Measurements from ENCODE around the gene SLC25A21. TPM values are rescaled to one million over a fixed set of nuclear protein-coding genes. Genes with fewer than 3 reads are reported as not detected.
"Not testable (repeated sequence)": the region's sequence is repeated elsewhere in the genome, so short reads cannot be mapped to it uniquely, and the experiment has no call there.

Gene SLC25A21
- total RNA-seq, 1 experiment from 2014 or later = 8.2 TPM

- in situ Hi-C loops (cut with HindIII; ENCODE audit: low sequenced_read_pairs) = no loop called here
- DNase-seq (ENCODE audit: low spot score) = no peak
These were observed 348.8 kb downstream of the SLC25A21 start for GRCh38 chr14:36823651-36824050.

DNA sequence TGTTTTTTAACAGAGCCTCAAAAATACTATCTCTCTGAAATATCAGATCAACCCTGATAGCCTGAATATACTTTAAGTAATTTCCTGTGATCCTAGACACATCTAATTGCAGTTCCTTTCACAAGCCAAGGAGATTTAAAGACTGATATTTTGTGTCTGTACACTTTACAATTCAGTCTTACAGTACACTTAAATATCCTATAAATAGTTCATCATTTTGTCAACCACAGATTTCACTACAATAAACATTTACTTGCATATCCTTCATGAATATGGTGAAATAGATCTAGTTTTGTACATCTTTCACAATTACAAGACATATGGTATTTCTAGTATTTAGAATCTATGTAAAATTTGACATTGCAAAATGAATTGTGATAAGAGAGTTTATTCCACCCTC lies 349.7 kb downstream of the SLC25A21 start:
- DNase-seq (ENCODE audit: low spot score) = no peak

DNA sequence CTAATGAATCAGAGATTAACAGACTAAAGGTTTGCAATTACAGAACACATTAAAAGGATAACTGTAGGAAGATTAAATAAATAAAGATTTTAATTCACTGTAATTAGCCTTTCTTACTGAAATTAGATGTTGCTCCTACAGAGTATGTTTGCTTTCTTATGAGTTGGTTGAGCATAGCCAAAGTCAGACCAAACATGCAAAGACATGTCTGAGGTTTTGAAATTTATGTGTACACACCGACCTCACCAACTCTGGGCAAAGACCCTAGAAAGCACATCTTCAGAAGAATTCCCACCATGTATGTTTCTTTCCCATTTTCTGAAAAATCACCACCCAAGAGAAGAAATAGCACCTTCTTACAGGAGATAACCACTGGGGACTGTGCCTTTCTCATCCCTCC lies 351.5 kb downstream of the SLC25A21 start:
- in situ Hi-C loops (cut with HindIII; ENCODE audit: low sequenced_read_pairs) = no loop called here
- no peak for DNase-seq (ENCODE audit: low spot score)

More for the DNA sequence above, 349.7 kb downstream of the SLC25A21 start:
- in situ Hi-C loops (cut with HindIII; ENCODE audit: low sequenced_read_pairs) = no loop called here

- no peak for DNase-seq (ENCODE audit: low spot score)
- in situ Hi-C loops (cut with HindIII; ENCODE audit: low sequenced_read_pairs) = no loop called here
These were observed 352.2 kb downstream of the SLC25A21 start for GRCh38 chr14:36820111-36820709.

GRCh38 chr14:36818794-36819384 lies 353.5 kb downstream of the SLC25A21 start:
- in situ Hi-C loops (cut with HindIII; ENCODE audit: low sequenced_read_pairs) = no loop called here
- DNase-seq (ENCODE audit: low spot score) = no peak

DNA sequence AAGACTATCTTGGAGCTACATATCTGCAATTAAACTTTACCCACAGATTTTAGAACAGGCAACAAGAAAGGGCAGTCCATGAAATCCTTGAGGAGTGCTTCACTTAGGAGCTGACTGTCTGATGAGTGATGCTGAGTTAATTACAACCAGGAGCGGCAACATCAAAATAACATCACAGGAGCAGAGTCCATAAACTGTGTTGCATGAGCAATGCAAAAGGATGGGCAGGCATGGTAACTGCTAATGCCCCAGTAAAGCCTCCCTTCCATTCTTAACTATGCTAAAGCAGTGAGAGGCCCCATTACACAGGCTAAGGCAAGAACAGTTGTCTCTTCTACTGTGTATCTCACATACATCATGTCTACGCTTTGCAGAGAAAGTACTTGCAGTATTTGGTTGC lies 354.2 kb downstream of the SLC25A21 start:
- DNase-seq (ENCODE audit: low spot score) = no peak

GRCh38 chr14:36817071-36817930 lies 355.1 kb downstream of the SLC25A21 start:
- in situ Hi-C loops (cut with HindIII; ENCODE audit: low sequenced_read_pairs) = no loop called here
- DNase-seq (ENCODE audit: low spot score) = no peak

More for the DNA sequence above, 354.2 kb downstream of the SLC25A21 start:
- in situ Hi-C loops (cut with HindIII; ENCODE audit: low sequenced_read_pairs) = no loop called here

DNA sequence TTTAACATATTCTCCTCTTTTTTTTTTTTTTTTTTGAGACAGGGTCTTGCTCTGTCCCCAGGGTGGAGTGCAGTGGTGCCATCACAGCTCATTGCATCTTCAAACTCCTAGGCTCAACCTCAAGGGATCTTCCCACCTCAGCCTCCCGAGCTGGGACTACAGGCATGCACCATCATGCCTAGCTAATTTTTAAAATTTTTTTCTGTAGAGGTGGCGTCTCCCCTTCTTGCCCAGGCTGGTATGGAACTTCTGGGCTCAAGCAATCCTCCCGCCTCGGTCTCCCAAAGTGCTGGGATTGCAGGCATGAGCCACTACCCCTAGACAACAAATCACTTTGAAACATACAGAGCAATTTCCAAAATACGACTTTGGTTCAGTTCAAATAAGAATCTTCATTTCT lies 355.9 kb downstream of the SLC25A21 start:
- no peak for DNase-seq (ENCODE audit: low spot score)
- in situ Hi-C loops (cut with HindIII; ENCODE audit: low sequenced_read_pairs) = no loop called here

DNA sequence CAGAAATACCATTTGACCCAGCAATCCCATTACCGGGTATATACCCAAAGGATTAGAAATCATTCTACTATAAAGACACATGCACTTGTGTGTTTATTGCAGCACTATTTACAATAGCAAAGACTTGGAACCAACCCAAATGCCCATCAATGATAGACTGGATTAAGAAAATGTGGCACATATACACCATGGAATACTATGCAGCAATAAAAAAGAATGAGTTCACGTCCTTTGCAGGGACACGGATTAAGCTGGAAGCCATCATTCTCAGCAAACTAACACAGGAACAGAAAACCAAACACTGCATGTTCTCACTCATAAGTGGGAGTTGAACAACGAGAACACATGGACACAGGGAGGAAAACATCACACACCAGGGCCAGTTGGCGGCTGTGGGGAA lies 357.6 kb downstream of the SLC25A21 start:
- in situ Hi-C loops (cut with HindIII; ENCODE audit: low sequenced_read_pairs); DNase-seq (ENCODE audit: low spot score): not testable (repeated sequence)

GRCh38 chr14:36810209-36810608 lies 362.2 kb downstream of the SLC25A21 start:
- in situ Hi-C loops (cut with HindIII; ENCODE audit: low sequenced_read_pairs) = no loop called here
- DNase-seq (ENCODE audit: low spot score) = no peak

DNA sequence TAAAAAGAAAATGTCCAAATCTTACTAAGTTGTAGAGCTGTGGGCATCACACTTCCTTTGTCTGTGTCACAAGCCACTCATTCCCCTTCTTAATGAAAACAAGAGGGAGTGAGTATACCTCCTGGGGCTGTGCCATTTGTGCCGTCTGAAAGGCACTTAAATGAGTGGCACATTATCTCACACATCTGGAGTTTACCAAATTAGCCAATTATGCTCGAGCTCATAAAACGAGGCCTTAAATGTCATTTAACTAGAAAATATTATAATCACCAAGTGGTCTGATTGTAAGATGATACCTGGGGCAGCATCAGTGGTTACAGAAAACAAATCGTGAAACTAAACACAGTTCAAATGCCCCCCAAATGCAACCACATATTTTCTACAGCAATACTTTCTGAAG lies 364.7 kb downstream of the SLC25A21 start:
- in situ Hi-C loops (cut with HindIII; ENCODE audit: low sequenced_read_pairs) = no loop called here
- DNase-seq (ENCODE audit: low spot score) = no peak

GRCh38 chr14:36805131-36805559 lies 367.3 kb downstream of the SLC25A21 start:
- in situ Hi-C loops (cut with HindIII; ENCODE audit: low sequenced_read_pairs) = no loop called here
- DNase-seq (ENCODE audit: low spot score) = no peak

- DNase-seq (ENCODE audit: low spot score) = no peak
- in situ Hi-C loops (cut with HindIII; ENCODE audit: low sequenced_read_pairs) = no loop called here
These were observed 374.8 kb downstream of the SLC25A21 start for GRCh38 chr14:36797634-36798033.

DNA sequence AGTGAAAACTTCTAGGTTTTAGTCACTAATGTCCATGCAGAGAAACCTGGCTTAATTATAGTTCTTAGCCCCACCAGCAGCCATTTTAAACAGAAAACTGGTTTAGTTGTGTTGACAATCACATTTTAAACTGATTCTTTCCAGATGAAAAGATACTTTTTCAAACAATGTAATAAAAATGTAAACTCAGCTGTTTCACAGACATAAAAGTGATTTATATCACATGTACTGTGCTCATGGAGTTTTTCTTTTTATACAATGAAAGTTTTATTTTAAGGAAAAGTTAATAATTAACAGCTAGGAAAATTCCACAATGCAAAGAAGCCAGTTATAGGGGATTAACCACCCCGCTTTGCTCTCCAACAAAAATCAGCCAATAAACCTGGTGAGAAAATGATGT lies 381.0 kb downstream of the SLC25A21 start:
- DNase-seq (ENCODE audit: low spot score) = no peak
- in situ Hi-C loops (cut with HindIII; ENCODE audit: low sequenced_read_pairs) = no loop called here

GRCh38 chr14:36785511-36785910 lies 386.9 kb downstream of the SLC25A21 start:
- no peak for DNase-seq (ENCODE audit: low spot score)
- in situ Hi-C loops (cut with HindIII; ENCODE audit: low sequenced_read_pairs) = no loop called here

GRCh38 chr14:36784541-36784940 lies 387.9 kb downstream of the SLC25A21 start:
- DNase-seq (ENCODE audit: low spot score) = no peak

DNA sequence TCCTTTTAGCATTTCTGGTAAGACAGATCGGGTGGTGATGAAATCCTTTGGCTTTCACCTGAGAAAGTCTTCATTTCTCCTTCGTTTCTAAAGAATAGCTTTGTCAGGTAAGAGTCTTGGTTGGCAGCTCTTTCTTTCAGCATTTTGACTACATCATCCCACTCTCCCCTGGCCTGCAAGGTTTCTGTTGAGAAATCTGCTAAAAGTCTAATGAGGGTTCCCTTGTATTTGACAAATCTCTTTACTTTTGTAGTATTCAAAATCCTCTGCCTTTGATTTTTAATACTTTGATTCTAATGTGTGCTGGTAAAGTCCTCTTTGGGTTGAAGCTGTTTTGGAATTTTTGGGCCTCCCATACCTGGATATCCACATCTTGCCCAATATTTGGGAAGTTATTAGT lies 390.5 kb downstream of the SLC25A21 start:
- DNase-seq (ENCODE audit: low spot score) = no peak
- in situ Hi-C loops (cut with HindIII; ENCODE audit: low sequenced_read_pairs) = no loop called here

More at GRCh38 chr14:36784541-36784940, 387.9 kb downstream of the SLC25A21 start:
- in situ Hi-C loops (cut with HindIII; ENCODE audit: low sequenced_read_pairs) = no loop called here

GRCh38 chr14:36773558-36773957 lies 398.8 kb downstream of the SLC25A21 start:
- no peak for DNase-seq (ENCODE audit: low spot score)
- in situ Hi-C loops (cut with HindIII; ENCODE audit: low sequenced_read_pairs) = no loop called here

- DNase-seq (ENCODE audit: low spot score) = no peak
- in situ Hi-C loops (cut with HindIII; ENCODE audit: low sequenced_read_pairs) = no loop called here
These were observed 399.3 kb downstream of the SLC25A21 start for GRCh38 chr14:36773136-36773540.

- in situ Hi-C loops (cut with HindIII; ENCODE audit: low sequenced_read_pairs) = no loop called here
- no peak for DNase-seq (ENCODE audit: low spot score)
These were observed 401.3 kb downstream of the SLC25A21 start for GRCh38 chr14:36771028-36771640.

Data from G401 (cell line).